Sigmoid colon (tissue), 7 donors: Measurements from ENCODE around the gene CMAS. TPM values are rescaled to one million over a fixed set of nuclear protein-coding genes. Genes with fewer than 3 reads are reported as not detected.
"Not testable (repeated sequence)": the region's sequence is repeated elsewhere in the genome, so short reads cannot be mapped to it uniquely, and the experiment has no call there.

ENCODE experiments used
- DNase-seq: peaks from one replicate; pipeline ENCODE4 v3.0.0-alpha.2; 2019
- H3K27ac ChIP-seq, 4 donors: fragments of 200-600 bp; sonication (generic); one replicate each; pipeline ENCODE4 v1.5.1; 2016 to 2019; ENCODE audit warnings: mild to moderate bottlenecking in 1 of 4
- H3K27me3 ChIP-seq, 3 donors: fragments of 200-600 bp; sonication (generic); one replicate each; pipeline ENCODE4 v1.5.1; 2019; ENCODE audit warnings: mild to moderate bottlenecking in 1 of 3
- H3K36me3 ChIP-seq, 4 donors: fragments of 200-600 bp; sonication (generic); one replicate each; pipeline ENCODE4 v1.5.1; 2016 to 2019
- H3K4me1 ChIP-seq, 4 donors: fragments of 200-600 bp; sonication (generic); one replicate each; pipeline ENCODE4 v1.5.1; 2017 to 2019
- H3K4me3 ChIP-seq, 4 donors: fragments of 200-600 bp; sonication (generic); one replicate each; pipeline ENCODE4 v1.5.1; 2017 to 2019; ENCODE audit warnings: mild to moderate bottlenecking in 2 of 4, moderate library complexity in 1 of 4
- H3K9me3 ChIP-seq, 4 donors: fragments of 200-600 bp in 3 of 4; sonication (generic) in 3 of 4; one replicate each; pipeline versions ENCODE4 v1.5.1 to v1.6.1; 2013 to 2019
- CTCF ChIP-seq, 4 experiments: fragments of 450-650 bp in 3 of 4; fragments of 200-600 bp in 1 of 4; IDR thresholded peaks; one replicate each; pipeline ENCODE4 v1.5.1; 2016 to 2019; ENCODE audit warnings: antibody characterized with exemption in 4 of 4, mild to moderate bottlenecking in 3 of 4, moderate library complexity in 2 of 4
- EP300 ChIP-seq, 4 donors: sonication (generic); formaldehyde crosslinking; IDR thresholded peaks; one replicate each; pipeline ENCODE4 v1.6.1; 2017; ENCODE audit warnings: antibody characterized with exemption in 4 of 4
- POLR2A ChIP-seq, 2 donors: fragments of 450-650 bp; IDR thresholded peaks; one replicate each; pipeline ENCODE4 v1.6.1; 2016; ENCODE audit warnings: antibody characterized with exemption in 2 of 2, mild to moderate bottlenecking in 2 of 2, moderate library complexity in 2 of 2
- POLR2AphosphoS5 ChIP-seq, 4 donors: sonication (generic); formaldehyde crosslinking; IDR thresholded peaks; one replicate each; pipeline ENCODE4 v1.6.1; 2017; ENCODE audit warnings: antibody characterized with exemption in 4 of 4
- WGBS, 2 donors: extraction: QIAGEN DNeasy Blood & Tissue Kit; methylation state at CpG; one replicate each; pipeline ENCODE4 v1.1.7; 2013; 5-methylcytosine and 5-hydroxymethylcytosine counted together
- intact Hi-C: fragments of 100-400 bp; cut with DNase I; formaldehyde crosslinking; loops from one replicate; pipeline ENCODE4 v1.15.1; 2023
- polyA plus RNA-seq, 3 donors: library from polyadenylated mRNA; stranded (reverse); fragments of 200-250 nt; gene quantifications; one replicate each; pipeline ENCODE4 v1.2.3, GENCODE V29; 2013
- total RNA-seq, 4 donors: library from RNA; depleted of rRNA; stranded (reverse); fragments of >200 nt; gene quantifications; one replicate each; pipeline ENCODE4 v1.1.0, GENCODE V29; 2016
- donor health status: healthy with polysubstance abuse.
- donor health status: Bipolar disorder and iron deficiency.
- donor health status: healthy.

CMAS gene
- total RNA-seq: 10 to 100 TPM; 23.3 to 35.1 (median 30.1) TPM
- polyA plus RNA-seq: 100 to 1,000 TPM; 121 to 226 (median 153) TPM

DNA sequence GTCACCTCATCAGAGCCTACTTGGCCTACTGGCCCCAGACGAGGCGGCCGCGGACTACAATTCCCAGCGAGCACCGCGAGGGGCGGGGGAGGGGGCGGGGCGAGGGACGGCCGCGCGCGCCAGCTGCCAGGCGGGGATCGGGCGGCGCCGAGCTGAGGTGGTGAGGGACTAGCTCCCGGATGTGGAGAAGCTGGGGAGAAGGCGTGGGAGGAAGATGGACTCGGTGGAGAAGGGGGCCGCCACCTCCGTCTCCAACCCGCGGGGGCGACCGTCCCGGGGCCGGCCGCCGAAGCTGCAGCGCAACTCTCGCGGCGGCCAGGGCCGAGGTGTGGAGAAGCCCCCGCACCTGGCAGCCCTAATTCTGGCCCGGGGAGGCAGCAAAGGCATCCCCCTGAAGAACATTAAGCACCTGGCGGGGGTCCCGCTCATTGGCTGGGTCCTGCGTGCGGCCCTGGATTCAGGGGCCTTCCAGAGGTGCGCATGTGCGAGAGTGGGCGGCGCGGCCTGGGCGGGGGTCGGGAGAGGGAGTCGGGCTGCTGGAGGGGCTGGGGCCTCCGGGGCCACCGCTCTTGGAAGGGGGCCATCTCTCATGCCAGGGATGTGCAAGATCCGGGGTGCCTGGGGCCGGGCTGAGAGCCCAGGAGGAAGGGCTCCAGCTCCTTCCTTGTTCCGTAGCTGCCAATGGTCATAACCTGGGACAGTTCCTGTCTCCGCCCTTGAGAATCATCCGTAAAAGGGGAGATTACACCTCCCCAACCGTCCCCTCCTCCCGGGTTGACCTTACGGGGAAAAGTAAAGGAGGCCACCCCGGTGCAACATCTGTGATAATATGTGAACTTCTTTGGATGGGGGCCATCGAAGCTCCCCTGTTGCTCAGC is at the start of gene CMAS:
Gene CMAS, plus strand, starts transcription at position 129 of the 878 bp plus-strand sequence. Its CDS starts 86 bp downstream, at position 215.
- peak within 1 kb of the TSS; percentile 89 to 93 (median 90) for H3K27ac ChIP-seq
- H3K4me1 ChIP-seq: peaks cover 0 to 30% (median 25%) of the 10 kb centered on the region in 4 donors
- H3K9me3 ChIP-seq: no peaks in the 10 kb centered on the region
- H3K27me3 ChIP-seq: no peaks in the 10 kb centered on the region
- 0 to 1% methylated on average over 64 of the region's 64 CpGs for WGBS, 2 donors
- intact Hi-C loops: loop anchor here (10.0 kb wide), 1 partner anchor 542 kb away; the partner anchor contains the start of genes GOLT1B and RECQL
- DNase-seq: peak; percentile 89
- H3K4me3 ChIP-seq: peak within 1 kb of the TSS; percentile 91 to 98 (median 98)
- H3K36me3 ChIP-seq: no peaks in the 10 kb centered on the region
- TF ChIP-seq CTCF (IDR thresholded peaks at IDR 0.05) (no peak), EP300 (IDR thresholded peaks at IDR 0.05) (no peak), POLR2A (IDR thresholded peaks at IDR 0.05) (peak; percentile 36 to 76), POLR2AphosphoS5 (IDR thresholded peaks at IDR 0.05) (peak; percentile 66 to 87 (median 80))

DNA sequence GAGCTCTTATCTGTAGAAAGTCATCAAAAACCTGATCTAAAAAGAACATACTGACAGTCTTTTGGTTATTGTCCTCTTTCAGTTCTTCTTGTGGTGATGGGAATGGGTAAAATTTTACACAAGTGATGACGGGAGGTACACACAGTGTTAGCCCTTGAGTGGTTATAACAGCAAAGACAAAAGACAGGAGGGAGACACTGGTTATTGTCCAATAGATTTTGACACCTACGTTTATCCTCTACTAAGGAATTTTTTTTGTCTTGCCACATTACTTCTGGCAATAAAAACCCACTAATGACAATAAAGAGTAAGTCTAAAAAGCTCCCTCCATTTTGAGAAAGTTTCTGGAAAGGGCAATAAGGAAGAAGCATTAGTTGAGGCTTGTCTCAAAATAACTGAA is 47.7 kb upstream of the CMAS start:
- DNase-seq: no peak
- TF ChIP-seq POLR2AphosphoS5 (IDR thresholded peaks at IDR 0.05) (peak in 2 of 4 donors; percentile 51 to 54), EP300 (IDR thresholded peaks at IDR 0.05) (no peak)
- Histone ChIP-seq H3K36me3 (no peaks in the 10 kb centered on the region), H3K9me3 (no peaks in the 10 kb centered on the region), H3K27ac (no peak overlapping the region), H3K4me1 (no peaks in the 10 kb centered on the region), H3K27me3 (no peaks in the 10 kb centered on the region), H3K4me3 (no peak overlapping the region)
- WGBS, 2 donors: 71 to 73% methylated on average over 2 of the region's 2 CpGs
- intact Hi-C loops: no loop called here

DNA sequence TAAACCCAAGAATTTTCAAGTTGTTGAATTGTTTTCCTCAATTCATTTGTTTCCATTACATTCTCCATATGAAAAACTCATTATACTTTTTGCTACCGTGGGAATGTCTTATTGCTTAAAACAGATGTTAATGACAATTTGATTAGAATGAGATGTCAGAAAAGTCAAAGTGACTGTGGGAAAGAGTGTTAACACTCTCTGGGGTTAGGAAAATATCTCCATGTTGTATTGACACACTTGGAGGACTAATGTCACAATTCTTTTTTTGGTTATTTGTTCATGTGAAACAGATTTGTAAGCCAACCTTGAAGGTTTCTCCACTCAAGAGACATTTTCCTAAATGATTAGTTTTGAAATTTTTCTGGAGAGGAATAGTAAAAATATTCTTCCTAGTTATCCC is 47.2 kb upstream of the CMAS start:
- intact Hi-C loops: no loop called here
- Histone ChIP-seq H3K27ac (no peak overlapping the region), H3K4me3 (no peak overlapping the region), H3K36me3 (no peaks in the 10 kb centered on the region), H3K9me3 (no peaks in the 10 kb centered on the region), H3K4me1 (no peaks in the 10 kb centered on the region), H3K27me3 (no peaks in the 10 kb centered on the region)
- TF ChIP-seq POLR2A (IDR thresholded peaks at IDR 0.05) (no peak), POLR2AphosphoS5 (IDR thresholded peaks at IDR 0.05) (no peak), EP300 (IDR thresholded peaks at IDR 0.05) (no peak), CTCF (IDR thresholded peaks at IDR 0.05) (no peak)
- 86 to 94% methylated on average over 1 of the region's 1 CpG for WGBS, 2 donors
- no peak for DNase-seq

DNA sequence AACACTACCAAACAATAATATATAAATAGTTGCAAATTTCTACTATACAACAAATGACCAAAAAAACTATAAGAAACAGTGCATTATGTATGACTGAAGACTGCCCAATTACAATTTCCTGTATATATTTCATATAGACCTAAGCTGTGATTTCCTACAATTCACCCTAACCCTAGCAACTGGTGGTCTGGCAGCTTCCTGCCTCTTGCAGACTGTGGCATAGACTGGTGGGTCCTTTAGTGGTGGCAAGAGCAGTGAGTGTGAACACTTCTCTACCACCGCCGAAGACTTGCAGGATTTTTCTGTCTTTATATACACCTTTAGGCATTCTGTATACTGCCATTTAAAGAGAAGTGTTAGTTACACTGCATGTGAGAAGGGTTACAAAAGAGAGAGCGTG is 43.6 kb upstream of the CMAS start:
- Histone ChIP-seq H3K4me1 (no peaks in the 10 kb centered on the region), H3K4me3 (no peak overlapping the region), H3K27ac (no peak overlapping the region), H3K36me3 (no peaks in the 10 kb centered on the region), H3K27me3 (no peaks in the 10 kb centered on the region), H3K9me3 (no peaks in the 10 kb centered on the region)
- TF ChIP-seq EP300 (IDR thresholded peaks at IDR 0.05) (no peak), POLR2AphosphoS5 (IDR thresholded peaks at IDR 0.05) (no peak), POLR2A (IDR thresholded peaks at IDR 0.05) (no peak), CTCF (IDR thresholded peaks at IDR 0.05) (no peak)
- intact Hi-C loops: no loop called here
- no peak for DNase-seq
- 93 to 94% methylated on average over 3 of the region's 3 CpGs for WGBS, 2 donors

- H3K36me3 ChIP-seq, H3K4me3 ChIP-seq, H3K4me1 ChIP-seq, H3K27ac ChIP-seq, DNase-seq, intact Hi-C loops, H3K27me3 ChIP-seq, H3K9me3 ChIP-seq: not testable (repeated sequence)
- 76% methylated on average over 2 of the region's 2 CpGs for WGBS, 2 donors
These were observed 38.2 kb upstream of the CMAS start for GRCh38 chr12:22007794-22008193.
